ENCODE results near the gene MLN.
A peak's percentile ranks its signal among the peaks of the same experiment; 100 is the strongest.

Gene MLN

GRCh38 chr6:33787954-33788693 is 15.7 kb downstream of the MLN start:
- peak; percentile 87 for DNase-seq

GRCh38 chr6:33787346-33787953 is 16.4 kb downstream of the MLN start:
- DNase-seq, result no peak

- no peak for DNase-seq
These were observed 17.1 kb downstream of the MLN start for GRCh38 chr6:33786736-33787135.

- no peak for DNase-seq
These were observed 18.0 kb downstream of the MLN start for GRCh38 chr6:33785778-33786177.

- no peak for DNase-seq
These were observed 19.0 kb downstream of the MLN start for GRCh38 chr6:33784787-33785186.

GRCh38 chr6:33783781-33784520 is 19.9 kb downstream of the MLN start:
- no peak for DNase-seq

- DNase-seq, result no peak
These were observed 21.2 kb downstream of the MLN start for GRCh38 chr6:33782561-33782960.

- no peak for DNase-seq
These were observed 22.4 kb downstream of the MLN start for GRCh38 chr6:33781131-33781975.

- no peak for DNase-seq
These were observed 23.9 kb downstream of the MLN start for GRCh38 chr6:33779895-33780294.

GRCh38 chr6:33779290-33779689 is 24.5 kb downstream of the MLN start:
- no peak for DNase-seq

- DNase-seq, result no peak
These were observed 25.2 kb downstream of the MLN start for GRCh38 chr6:33778444-33779121.

GRCh38 chr6:33777398-33778388 is 26.1 kb downstream of the MLN start:
- DNase-seq, result no peak

- no peak for DNase-seq
These were observed 27.0 kb downstream of the MLN start for GRCh38 chr6:33776764-33777163.

- no peak for DNase-seq
These were observed 27.6 kb downstream of the MLN start for GRCh38 chr6:33776186-33776585.

- no peak for DNase-seq
These were observed 29.0 kb downstream of the MLN start for GRCh38 chr6:33774774-33775173.

- DNase-seq, result no peak
These were observed 30.8 kb downstream of the MLN start for GRCh38 chr6:33772902-33773472.

GRCh38 chr6:33772082-33772830 is 31.5 kb downstream of the MLN start:
- no peak for DNase-seq

- DNase-seq, result peak; percentile 75
These were observed 32.4 kb downstream of the MLN start for GRCh38 chr6:33771146-33772081.

- DNase-seq, result no peak
These were observed 33.0 kb downstream of the MLN start for GRCh38 chr6:33770833-33771145.
